LNCaP clone FGC (cell line): ENCODE data around the gene SYTL5.

ENCODE experiments used
- DNase-seq: peaks from one replicate; pipeline ENCODE4 v3.0.0-alpha.2; 2011; ENCODE audit warnings: low read depth
- H3K4me3 ChIP-seq: 2 replicates; pipeline ENCODE4 v1.5.1; 2011; ENCODE audit warnings: mild to moderate bottlenecking, low read depth, low read length, control low read depth
- TF ChIP-seq, protein P1 (sequence below): IDR thresholded peaks from 2 replicates; pipeline ENCODE4 v1.5.1; 2012; ENCODE audit warnings: mild to moderate bottlenecking; ENCODE audit not compliant: control insufficient read depth, insufficient read depth; ENCODE audit errors: extremely low read depth

Gene SYTL5

DNA sequence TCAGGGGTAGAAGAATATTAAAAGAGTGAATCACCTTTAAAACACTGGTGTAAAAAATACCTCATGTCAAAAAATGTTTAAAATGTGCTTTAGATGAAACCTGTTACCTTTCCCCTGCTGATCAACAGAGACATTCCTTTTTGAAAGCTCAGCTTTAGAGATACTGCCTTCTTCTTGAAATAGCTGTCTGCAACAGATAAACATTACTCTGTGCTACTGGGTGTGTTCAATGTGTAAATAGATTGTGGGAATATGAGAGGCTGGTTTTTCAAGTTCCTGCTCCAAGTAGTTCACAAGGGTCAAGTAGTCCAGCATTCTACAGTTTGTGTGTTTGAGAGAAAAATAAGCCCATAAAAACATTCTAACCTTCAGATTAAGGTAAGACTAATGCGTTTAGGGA, at the start of gene SYTL5:
SYTL5 (plus strand) TSS at position 263 of the 400 bp plus-strand sequence. CDS start 27,337 bp downstream, outside the sequence.
- TF ChIP-seq, protein P1, sequence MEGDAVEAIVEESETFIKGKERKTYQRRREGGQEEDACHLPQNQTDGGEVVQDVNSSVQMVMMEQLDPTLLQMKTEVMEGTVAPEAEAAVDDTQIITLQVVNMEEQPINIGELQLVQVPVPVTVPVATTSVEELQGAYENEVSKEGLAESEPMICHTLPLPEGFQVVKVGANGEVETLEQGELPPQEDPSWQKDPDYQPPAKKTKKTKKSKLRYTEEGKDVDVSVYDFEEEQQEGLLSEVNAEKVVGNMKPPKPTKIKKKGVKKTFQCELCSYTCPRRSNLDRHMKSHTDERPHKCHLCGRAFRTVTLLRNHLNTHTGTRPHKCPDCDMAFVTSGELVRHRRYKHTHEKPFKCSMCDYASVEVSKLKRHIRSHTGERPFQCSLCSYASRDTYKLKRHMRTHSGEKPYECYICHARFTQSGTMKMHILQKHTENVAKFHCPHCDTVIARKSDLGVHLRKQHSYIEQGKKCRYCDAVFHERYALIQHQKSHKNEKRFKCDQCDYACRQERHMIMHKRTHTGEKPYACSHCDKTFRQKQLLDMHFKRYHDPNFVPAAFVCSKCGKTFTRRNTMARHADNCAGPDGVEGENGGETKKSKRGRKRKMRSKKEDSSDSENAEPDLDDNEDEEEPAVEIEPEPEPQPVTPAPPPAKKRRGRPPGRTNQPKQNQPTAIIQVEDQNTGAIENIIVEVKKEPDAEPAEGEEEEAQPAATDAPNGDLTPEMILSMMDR, result no peak
- DNase-seq, result peak; percentile 70
- H3K4me3 ChIP-seq, result peak within 1 kb of the TSS; percentile 31

GRCh38 chrX:37958525-37959211, 47.7 kb upstream of the SYTL5 start:
- TF ChIP-seq, protein P1, result no peak
- no peak overlapping the region for H3K4me3 ChIP-seq
- DNase-seq, result no peak

- no peak overlapping the region for H3K4me3 ChIP-seq
- TF ChIP-seq, protein P1, result no peak
- no peak for DNase-seq
These were observed 46.9 kb upstream of the SYTL5 start for GRCh38 chrX:37959212-37960021.

- TF ChIP-seq, protein P1, result no peak
- H3K4me3 ChIP-seq, result no peak overlapping the region
- DNase-seq, result no peak
These were observed 45.2 kb upstream of the SYTL5 start for GRCh38 chrX:37961118-37961517.

GRCh38 chrX:37967714-37968113, 38.6 kb upstream of the SYTL5 start:
- no peak overlapping the region for H3K4me3 ChIP-seq
- TF ChIP-seq, protein P1, result no peak
- DNase-seq, result no peak

- TF ChIP-seq, protein P1, result no peak
- no peak for DNase-seq
- no peak overlapping the region for H3K4me3 ChIP-seq
These were observed 30.9 kb upstream of the SYTL5 start for GRCh38 chrX:37975421-37975820.
